Ovary (tissue), 9 donors: Measurements from ENCODE around the gene DNAJB2. TPM values are rescaled to one million over a fixed set of nuclear protein-coding genes. Genes with fewer than 3 reads are reported as not detected.

Source experiments
- DNase-seq, 5 donors: peaks; one replicate each; pipeline ENCODE4 v3.0.0-alpha.2; 2019 to 2020
- H3K27ac ChIP-seq, 2 donors: fragments of 200-600 bp; one replicate each; pipeline versions ENCODE4 v1.5.1 to v1.8.0; 2019 to 2022
- H3K27me3 ChIP-seq: fragments of 200-600 bp; one replicate; pipeline ENCODE4 v1.8.0; 2022
- H3K36me3 ChIP-seq: fragments of 200-600 bp; sonication (generic); one replicate; pipeline ENCODE4 v1.5.1; 2019
- H3K4me1 ChIP-seq: one replicate; pipeline ENCODE4 v1.8.1; 2013; ENCODE audit warnings: mild to moderate bottlenecking, moderate library complexity; ENCODE audit not compliant: insufficient read depth
- H3K4me3 ChIP-seq: fragments of 200-600 bp; sonication (generic); one replicate; pipeline ENCODE4 v1.5.1; 2017
- H3K9me3 ChIP-seq, 2 donors: fragments of 200-600 bp in 1 of 2; sonication (generic) in 1 of 2; one replicate each; pipeline versions ENCODE4 v1.5.1 to v1.8.1; 2013 to 2019; ENCODE audit warnings: mild to moderate bottlenecking in 1 of 2, moderate library complexity in 1 of 2
- CTCF ChIP-seq, 3 donors: fragments of 450-650 bp in 2 of 3; fragments of 200-600 bp in 1 of 3; IDR thresholded peaks; one replicate each; pipeline versions ENCODE4 v1.5.1 to v1.8.0; 2016 to 2022; ENCODE audit warnings: antibody characterized with exemption in 3 of 3, mild to moderate bottlenecking in 1 of 3
- EP300 ChIP-seq: sonication (generic); formaldehyde crosslinking; IDR thresholded peaks from one replicate; pipeline ENCODE4 v1.6.1; 2017; ENCODE audit warnings: antibody characterized with exemption
- POLR2A ChIP-seq: fragments of 450-650 bp; IDR thresholded peaks from one replicate; pipeline ENCODE4 v1.6.1; 2017; ENCODE audit warnings: antibody characterized with exemption, mild to moderate bottlenecking, moderate library complexity
- WGBS, 3 donors: extraction: QIAGEN DNeasy Blood & Tissue Kit in 1 of 3; methylation state at CpG; one replicate each; pipeline versions ENCODE4 v1.1.5 to v1.1.7; 2013 to 2017; 5-methylcytosine and 5-hydroxymethylcytosine counted together
- intact Hi-C, 4 donors: fragments of 100-400 bp; cut with DNase I; formaldehyde crosslinking; loops; one replicate each; pipeline versions ENCODE4 v1.11.0 to v1.15.1; 2022 to 2023
- polyA plus RNA-seq, 2 donors: library from polyadenylated mRNA; stranded (reverse); fragments of 200-250 nt in 1 of 2; fragments of 350-450 nt in 1 of 2; fragmentation: Illumina TruSeq in 1 of 2; extraction: RNeasy Lipid Tissue Mini Kit (QIAGEN cat#74804) in 1 of 2; gene quantifications; one replicate each; pipeline ENCODE4 v1.2.3, GENCODE V29; 2013 to 2014
- total RNA-seq, 7 donors: library from RNA; depleted of rRNA in 2 of 7; stranded (reverse); fragments of >200 nt in 2 of 7; fragmentation: NEBNext Ultra II Directional in 3 of 7; extraction: Animal tissue kit (Norgen Biotek cat#: 25700) in 3 of 7; gene quantifications; one replicate each; pipeline versions ENCODE4 v1.1.0 to v1.2.4, GENCODE V29; 2016 to 2023
- donor health status: DM: no; HTN: no; CAD: no; lungs with moderate emphysema.
- donor health status: DM: no; HTN: no; CAD: no.
- donor health status: Bipolar disorder and iron deficiency.
- donor health status: DM: yes; HTN: yes; CAD: no.
- donor health status: DM: no; HTN: no; CAD: no.
- donor health status: DM: yes; HTN: yes; CAD: no.

Gene DNAJB2
- total and polyA plus RNA-seq, 9 donors: 34.0 to 101 (median 85.7) TPM

- TF ChIP-seq EP300 (no peak), POLR2A (no peak)
- no peak overlapping the region for H3K27ac ChIP-seq
- no peak overlapping the region for H3K4me3 ChIP-seq
- peaks cover 23% of the 10 kb centered on the region for H3K4me1 ChIP-seq
- 85 to 91% (median 89%) methylated on average over 17 of the region's 17 CpGs for WGBS, 3 donors
- no peaks in the 10 kb centered on the region for H3K27me3 ChIP-seq
- no peaks in the 10 kb centered on the region for H3K9me3 ChIP-seq
- H3K36me3 ChIP-seq: no peaks in the 10 kb centered on the region
- no peak for DNase-seq
- intact Hi-C loops: loop anchor here in 1 of 4 donors (10.0 kb wide), 1 partner anchor 47 kb away; no protein-coding TSS in a partner anchor
These were observed 31.2 kb upstream of the DNAJB2 start for GRCh38 chr2:219247678-219248642.

- TF ChIP-seq POLR2A (no peak), CTCF (IDR thresholded peaks at IDR 0.05) (no peak), EP300 (no peak)
- peaks cover 23% of the 10 kb centered on the region for H3K4me1 ChIP-seq
- no peak overlapping the region for H3K4me3 ChIP-seq
- peak overlapping the region in 1 of 2 donors; percentile 71 for H3K27ac ChIP-seq
- no peaks in the 10 kb centered on the region for H3K36me3 ChIP-seq
- intact Hi-C loops: loop anchor here in 1 of 4 donors (10.0 kb wide), 1 partner anchor 46 kb away; no protein-coding TSS in a partner anchor
- 66 to 79% (median 73%) methylated on average over 2 of the region's 2 CpGs for WGBS, 3 donors
- no peaks in the 10 kb centered on the region for H3K27me3 ChIP-seq
- DNase-seq: no peak
- no peaks in the 10 kb centered on the region for H3K9me3 ChIP-seq
These were observed 30.3 kb upstream of the DNAJB2 start for GRCh38 chr2:219248845-219249202.

- H3K27me3 ChIP-seq: no peaks in the 10 kb centered on the region
- H3K4me1 ChIP-seq: peaks cover 27% of the 10 kb centered on the region
- H3K9me3 ChIP-seq: no peaks in the 10 kb centered on the region
- DNase-seq: peak; percentile 63 to 80 (median 73)
- H3K36me3 ChIP-seq: no peaks in the 10 kb centered on the region
- peak overlapping the region in 1 of 2 donors; percentile 71 for H3K27ac ChIP-seq
- no peak for TF ChIP-seq POLR2A
- no peak for TF ChIP-seq EP300
- no peak for TF ChIP-seq CTCF (IDR thresholded peaks at IDR 0.05)
- intact Hi-C loops: loop anchor here in 1 of 4 donors (10.0 kb wide), 1 partner anchor 45 kb away; no protein-coding TSS in a partner anchor
- H3K4me3 ChIP-seq: no peak overlapping the region
- WGBS, 3 donors: 29 to 33% (median 29%) methylated on average over 7 of the region's 7 CpGs
These were observed 29.8 kb upstream of the DNAJB2 start for GRCh38 chr2:219249203-219249980.

- Histone ChIP-seq H3K36me3 (no peaks in the 10 kb centered on the region), H3K9me3 (no peaks in the 10 kb centered on the region), H3K4me1 (peaks cover 26% of the 10 kb centered on the region), H3K27ac (peak overlapping the region in 1 of 2 donors; percentile 71), H3K27me3 (no peaks in the 10 kb centered on the region), H3K4me3 (no peak overlapping the region)
- WGBS, 3 donors: 80 to 88% (median 82%) methylated on average over 22 of the region's 22 CpGs
- no peak for DNase-seq
- intact Hi-C loops: no loop called here
- TF ChIP-seq CTCF (IDR thresholded peaks at IDR 0.05) (no peak), EP300 (no peak), POLR2A (no peak)
These were observed 29.0 kb upstream of the DNAJB2 start for GRCh38 chr2:219250049-219250781.
